HepG2 (cell line): ENCODE data around the gene PELO.

ENCODE experiments used
- DMAP1 ChIP-seq: IDR thresholded peaks from 2 replicates; pipeline ENCODE4 v1.6.1; 2016
- GTF2F1 ChIP-seq: fragments of 150-350 bp; IDR thresholded peaks from 2 replicates; pipeline ENCODE4 v1.6.1; 2014; ENCODE audit warnings: low read length
- PAX8 ChIP-seq: sonication (generic); formaldehyde crosslinking; IDR thresholded peaks from 2 replicates; pipeline ENCODE4 v1.8.0; 2022; ENCODE audit warnings: mild to moderate bottlenecking, missing genetic modification reagents, borderline replicate concordance
- PHB2 ChIP-seq: fragments of 450-650 bp; IDR thresholded peaks from 2 replicates; pipeline ENCODE4 v1.6.1; 2018; ENCODE audit not compliant: partially characterized antibody
- POLR2A ChIP-seq, 2 experiments: IDR thresholded peaks; 2 replicates each; pipeline ENCODE4 v1.6.1; 2011; ENCODE audit warnings: low read depth in 2 of 2, low read length in 2 of 2, mild to moderate bottlenecking in 1 of 2, moderate library complexity in 1 of 2; ENCODE audit not compliant: insufficient read depth in 1 of 2
- TCF7 ChIP-seq: sonication (generic); IDR thresholded peaks from 2 replicates; pipeline ENCODE4 v1.6.1; 2016; ENCODE audit warnings: antibody characterized with exemption, low read depth
- TF ChIP-seq, protein P1 (sequence below): sonication (generic); formaldehyde crosslinking; IDR thresholded peaks from 2 replicates; pipeline ENCODE4 v1.5.0; 2020; ENCODE audit warnings: mild to moderate bottlenecking, missing genetic modification reagents, moderate library complexity
- TF ChIP-seq, protein P2 (sequence below), 2 experiments: sonication (generic) in 1 of 2; formaldehyde crosslinking in 1 of 2; IDR thresholded peaks; 2 replicates each; pipeline versions ENCODE4 v1.5.1 to v1.6.1; 2011 to 2020; ENCODE audit warnings: borderline replicate concordance in 1 of 2, low read depth in 1 of 2, low read length in 1 of 2, mild to moderate bottlenecking in 1 of 2, missing genetic modification reagents in 1 of 2, moderate library complexity in 1 of 2

DNA sequence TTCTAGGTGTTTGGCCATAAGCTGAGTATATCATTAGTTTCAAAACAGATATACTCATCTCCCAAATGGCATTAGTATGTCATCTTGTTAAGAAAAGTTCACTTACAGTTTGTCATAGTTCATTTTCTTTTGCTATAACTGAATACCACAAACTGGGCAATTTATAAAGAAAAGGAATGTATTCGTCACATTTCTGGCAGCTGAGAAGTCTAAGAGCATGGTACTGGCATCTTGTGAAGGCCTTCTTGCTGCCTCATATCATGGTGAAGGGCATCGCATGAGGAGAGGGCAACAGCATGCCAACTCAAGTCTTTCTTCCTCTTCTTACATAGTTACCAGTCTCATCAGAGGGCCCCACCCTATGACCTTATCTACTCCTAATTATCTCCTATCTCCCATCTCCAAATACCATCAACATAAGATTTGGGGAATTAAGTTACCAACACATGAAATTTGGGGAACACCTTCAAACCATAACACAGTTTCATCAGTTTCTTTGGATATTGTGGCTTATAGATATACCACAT, 20.4 kb upstream of the PELO start:
- TF ChIP-seq DMAP1 (CRISPR knock-in tag) = no peak
- TF ChIP-seq POLR2A (IDR thresholded peaks at IDR 0.05; ENCODE audit: insufficient read depth in 1 of 2, low read depth in 2 of 2, low read length in 2 of 2) = no peak
- no peak for TF ChIP-seq TCF7
- TF ChIP-seq, protein P1, sequence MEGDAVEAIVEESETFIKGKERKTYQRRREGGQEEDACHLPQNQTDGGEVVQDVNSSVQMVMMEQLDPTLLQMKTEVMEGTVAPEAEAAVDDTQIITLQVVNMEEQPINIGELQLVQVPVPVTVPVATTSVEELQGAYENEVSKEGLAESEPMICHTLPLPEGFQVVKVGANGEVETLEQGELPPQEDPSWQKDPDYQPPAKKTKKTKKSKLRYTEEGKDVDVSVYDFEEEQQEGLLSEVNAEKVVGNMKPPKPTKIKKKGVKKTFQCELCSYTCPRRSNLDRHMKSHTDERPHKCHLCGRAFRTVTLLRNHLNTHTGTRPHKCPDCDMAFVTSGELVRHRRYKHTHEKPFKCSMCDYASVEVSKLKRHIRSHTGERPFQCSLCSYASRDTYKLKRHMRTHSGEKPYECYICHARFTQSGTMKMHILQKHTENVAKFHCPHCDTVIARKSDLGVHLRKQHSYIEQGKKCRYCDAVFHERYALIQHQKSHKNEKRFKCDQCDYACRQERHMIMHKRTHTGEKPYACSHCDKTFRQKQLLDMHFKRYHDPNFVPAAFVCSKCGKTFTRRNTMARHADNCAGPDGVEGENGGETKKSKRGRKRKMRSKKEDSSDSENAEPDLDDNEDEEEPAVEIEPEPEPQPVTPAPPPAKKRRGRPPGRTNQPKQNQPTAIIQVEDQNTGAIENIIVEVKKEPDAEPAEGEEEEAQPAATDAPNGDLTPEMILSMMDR (CRISPR knock-in tag) = no peak
- TF ChIP-seq, protein P2, sequence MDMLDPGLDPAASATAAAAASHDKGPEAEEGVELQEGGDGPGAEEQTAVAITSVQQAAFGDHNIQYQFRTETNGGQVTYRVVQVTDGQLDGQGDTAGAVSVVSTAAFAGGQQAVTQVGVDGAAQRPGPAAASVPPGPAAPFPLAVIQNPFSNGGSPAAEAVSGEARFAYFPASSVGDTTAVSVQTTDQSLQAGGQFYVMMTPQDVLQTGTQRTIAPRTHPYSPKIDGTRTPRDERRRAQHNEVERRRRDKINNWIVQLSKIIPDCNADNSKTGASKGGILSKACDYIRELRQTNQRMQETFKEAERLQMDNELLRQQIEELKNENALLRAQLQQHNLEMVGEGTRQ (IDR thresholded peaks at IDR 0.05; ENCODE audit: low read depth, low read length) = no peak
- TF ChIP-seq, protein P2 (CRISPR knock-in tag; IDR thresholded peaks at IDR 0.05; ENCODE audit: borderline replicate concordance) = no peak
- no peak for TF ChIP-seq PAX8 (CRISPR knock-in tag)
- TF ChIP-seq PHB2 = no peak
- TF ChIP-seq GTF2F1 = no peak
